T-helper 1 cell treated with Interleukin-12 subunit alpha and Interleukin-12 subunit beta and Interleukin-4 antibody, amounts not matched to agents 30 ng/mL and 1 ng/mL, for 36 hours (primary cell): ENCODE results near the gene CERCAM. TPM values are rescaled to one million over a fixed set of nuclear protein-coding genes. Genes with fewer than 3 reads are reported as not detected.
"Not testable (repeated sequence)": the region's sequence is repeated elsewhere in the genome, so short reads cannot be mapped to it uniquely, and the experiment has no call there.

Source experiments
- intact Hi-C: fragments of 100-400 bp; cut with micrococcal nuclease; formaldehyde crosslinking; loops from one replicate; pipeline ENCODE4 v1.15.1; 2024
- total RNA-seq: library from RNA; stranded (reverse); gene quantifications from 2 replicates; pipeline ENCODE4 v1.2.3, GENCODE V29; 2022

The CERCAM gene
- total RNA-seq, 1 donor from 2014 or later = 0.88 TPM

- intact Hi-C loops = no loop called here
These were observed 28.1 kb upstream of the CERCAM start for GRCh38 chr9:128392302-128393144.

- intact Hi-C loops = no loop called here
These were observed 27.4 kb upstream of the CERCAM start for GRCh38 chr9:128393145-128393775.

GRCh38 chr9:128393970-128394369, 26.7 kb upstream of the CERCAM start:
- intact Hi-C loops = no loop called here

- intact Hi-C loops = no loop called here
These were observed 26.1 kb upstream of the CERCAM start for GRCh38 chr9:128394379-128395168.

GRCh38 chr9:128396970-128397613, 23.6 kb upstream of the CERCAM start:
- intact Hi-C loops = no loop called here

GRCh38 chr9:128397831-128398230, 22.8 kb upstream of the CERCAM start:
- intact Hi-C loops = no loop called here

- intact Hi-C loops = no loop called here
These were observed 20.8 kb upstream of the CERCAM start for GRCh38 chr9:128399861-128400260.

- intact Hi-C loops = no loop called here
These were observed 16.1 kb upstream of the CERCAM start for GRCh38 chr9:128404560-128404959.

- intact Hi-C loops = no loop called here
These were observed 15.4 kb upstream of the CERCAM start for GRCh38 chr9:128405077-128405779.

- intact Hi-C loops = no loop called here
These were observed 14.9 kb upstream of the CERCAM start for GRCh38 chr9:128405780-128406171.

GRCh38 chr9:128406848-128407391, 13.7 kb upstream of the CERCAM start:
- intact Hi-C loops = no loop called here

- intact Hi-C loops = no loop called here
These were observed 11.7 kb upstream of the CERCAM start for GRCh38 chr9:128408963-128409431.

- intact Hi-C loops = no loop called here
These were observed 11.2 kb upstream of the CERCAM start for GRCh38 chr9:128409450-128409849.

- intact Hi-C loops = no loop called here
These were observed 10.7 kb upstream of the CERCAM start for GRCh38 chr9:128409978-128410377.

- intact Hi-C loops = loop anchor here (1.0 kb wide), 2 partner anchors 49 to 116 kb away; no protein-coding TSS in a partner anchor
These were observed 9.1 kb upstream of the CERCAM start for GRCh38 chr9:128411364-128412119.

- intact Hi-C loops = loop anchor here (1.0 kb wide), 2 partner anchors 50 to 117 kb away; no protein-coding TSS in a partner anchor
These were observed 8.4 kb upstream of the CERCAM start for GRCh38 chr9:128412120-128412790.

GRCh38 chr9:128413728-128414127, 6.9 kb upstream of the CERCAM start:
- intact Hi-C loops = not testable (repeated sequence)

- intact Hi-C loops = no loop called here
These were observed 6.2 kb upstream of the CERCAM start for GRCh38 chr9:128414461-128414860.

- intact Hi-C loops = no loop called here
These were observed 5.4 kb upstream of the CERCAM start for GRCh38 chr9:128415281-128415680.
